Measurements from ENCODE around the gene RAB43.
"Not testable (repeated sequence)": the region's sequence is repeated elsewhere in the genome, so short reads cannot be mapped to it uniquely, and the experiment has no call there.

Gene RAB43

GRCh38 chr3:129095285-129095684 lies 26.3 kb downstream of the RAB43 start:
- DNase-seq (ENCODE audit: low read depth in 3 of 3) = no peak

DNA sequence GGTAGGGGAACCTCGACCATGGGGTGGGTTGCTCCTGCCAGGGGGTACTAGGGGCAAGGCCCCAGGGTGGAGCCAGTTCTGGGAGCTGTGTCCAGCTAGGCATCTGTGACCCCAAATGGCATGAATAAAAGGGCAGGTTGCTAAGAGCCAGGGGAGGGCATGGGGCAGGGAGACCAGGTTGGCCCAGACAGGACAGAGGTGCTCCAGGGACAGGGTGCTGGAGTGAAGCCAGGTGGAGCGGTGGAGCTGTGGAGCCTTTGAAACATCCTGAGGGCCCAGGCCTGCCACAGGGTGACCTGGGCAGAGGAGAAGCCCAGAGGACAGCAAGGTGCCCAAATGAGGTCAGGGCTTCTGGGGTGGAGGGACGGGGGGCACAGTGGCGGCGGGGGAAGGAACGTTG lies 33.3 kb downstream of the RAB43 start:
- DNase-seq (ENCODE audit: low read depth in 3 of 3) = not testable (repeated sequence)

DNA sequence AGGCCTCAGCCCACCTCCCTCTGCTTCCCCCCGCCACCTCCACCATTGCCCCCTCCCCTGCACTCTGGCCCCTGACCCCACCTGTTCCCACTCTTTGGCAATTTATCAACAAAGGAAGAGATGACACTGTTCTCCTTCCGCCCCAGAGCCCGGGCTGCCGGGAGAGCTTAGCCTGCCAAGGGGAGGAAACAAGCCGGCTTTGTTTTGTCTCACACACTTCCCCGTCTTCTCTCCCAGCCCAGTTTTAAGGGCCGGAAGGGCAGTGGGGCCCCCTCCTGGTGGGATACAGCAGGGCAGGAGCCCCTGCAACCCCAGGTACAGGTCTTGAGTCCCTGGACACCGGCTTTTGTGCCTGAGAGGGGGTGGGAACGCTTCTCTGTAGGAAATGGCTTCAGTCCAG lies 33.7 kb downstream of the RAB43 start:
- DNase-seq (ENCODE audit: low read depth in 3 of 3) = not testable (repeated sequence)

DNA sequence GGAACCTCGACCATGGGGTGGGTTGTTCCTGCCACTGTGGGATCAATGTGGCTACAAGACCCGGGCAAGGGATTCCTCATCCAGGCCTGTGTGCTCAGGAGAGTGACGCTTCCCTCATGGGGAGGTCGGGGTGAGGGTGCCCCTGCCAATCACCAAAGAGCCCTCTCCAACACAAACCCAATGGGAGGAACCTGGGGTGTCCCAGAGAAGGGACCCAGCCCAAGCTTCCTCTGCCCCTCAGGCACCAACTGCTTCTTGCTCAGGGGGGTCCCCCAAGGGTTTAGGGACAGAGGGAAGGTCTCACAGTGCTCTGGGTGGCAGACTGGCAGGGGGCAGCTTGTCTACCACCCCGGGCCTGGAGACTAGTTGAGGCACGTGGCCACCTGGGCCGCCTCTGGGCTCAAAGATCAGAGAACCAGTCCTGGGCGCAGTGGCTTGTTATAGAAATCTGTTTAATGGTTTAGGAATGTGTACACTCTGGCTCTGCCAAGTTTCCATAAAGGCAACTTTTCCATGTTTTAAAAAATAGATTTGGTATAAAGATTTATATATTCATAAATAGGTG lies 34.4 kb downstream of the RAB43 start:
- DNase-seq (ENCODE audit: low read depth in 3 of 3) = no peak

DNA sequence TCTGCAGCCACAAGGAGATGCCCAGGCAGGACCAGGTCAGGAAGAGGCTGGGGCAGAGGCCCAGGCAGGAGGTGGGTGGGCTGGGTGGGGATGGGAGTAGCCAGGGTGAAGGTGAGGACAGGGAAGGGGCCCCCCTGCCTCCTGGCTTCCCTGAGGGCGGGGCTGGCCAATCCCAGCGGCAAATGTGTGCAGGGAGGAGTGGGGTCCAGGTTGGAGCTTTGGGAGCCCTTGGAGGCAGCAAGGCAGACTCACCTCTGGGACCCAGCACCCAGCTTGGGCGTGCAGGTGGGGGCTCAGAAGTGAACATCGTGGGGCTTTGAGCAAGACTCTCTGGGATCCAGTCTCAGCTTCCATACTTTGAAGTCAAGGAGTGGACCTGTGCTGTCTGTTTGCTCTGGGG lies 35.8 kb downstream of the RAB43 start:
- DNase-seq (ENCODE audit: low read depth in 3 of 3) = no peak

GRCh38 chr3:129085165-129085715 lies 36.4 kb downstream of the RAB43 start:
- DNase-seq (ENCODE audit: low read depth in 3 of 3) = no peak

- no peak for DNase-seq (ENCODE audit: low read depth in 3 of 3)
Measured at GRCh38 chr3:129084501-129084900, 37.1 kb downstream of the RAB43 start.

DNA sequence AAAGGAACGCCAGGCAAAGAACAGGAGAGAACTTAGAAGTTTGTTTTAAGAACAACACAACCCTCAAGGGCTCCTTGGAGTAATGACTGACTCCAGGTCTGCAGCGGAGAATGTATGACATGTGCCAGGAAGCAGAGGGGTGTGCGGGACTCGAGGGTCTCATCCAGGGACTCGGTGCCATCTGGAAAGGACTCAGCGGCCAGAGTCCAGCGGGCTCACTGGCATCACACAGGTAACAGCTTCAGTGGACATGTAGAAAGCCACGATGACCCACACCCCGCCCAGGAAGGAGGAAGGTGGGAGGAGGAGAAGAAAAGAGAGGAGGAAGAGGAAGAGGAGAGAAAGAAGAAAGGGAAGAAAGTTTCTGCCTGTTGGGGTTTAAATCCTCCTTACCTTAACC lies 39.6 kb downstream of the RAB43 start:
- DNase-seq (ENCODE audit: low read depth in 3 of 3) = no peak

DNA sequence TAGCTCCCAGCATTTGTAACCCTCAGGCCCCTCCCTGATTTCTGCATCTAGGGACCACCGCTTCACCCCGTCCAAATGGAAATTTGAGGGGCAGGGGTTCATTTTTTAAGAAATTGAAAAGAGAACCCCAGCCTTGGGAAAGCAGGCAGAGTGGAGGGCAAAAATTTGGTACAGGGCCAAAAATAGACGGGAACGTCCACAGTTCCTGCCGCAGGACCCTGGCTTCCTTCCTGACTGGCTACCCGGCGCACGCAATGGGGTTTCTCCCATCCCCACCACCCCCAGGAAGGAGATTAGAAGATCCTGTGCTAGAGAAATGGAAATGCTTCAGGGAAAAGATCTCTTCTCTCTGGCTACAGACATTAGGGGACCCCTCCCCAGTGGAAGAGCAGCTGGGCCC lies 40.1 kb downstream of the RAB43 start:
- no peak for DNase-seq (ENCODE audit: low read depth in 3 of 3)

- DNase-seq (ENCODE audit: low read depth in 3 of 3) = no peak
Measured at GRCh38 chr3:129078510-129078909, 43.1 kb downstream of the RAB43 start.

- DNase-seq (ENCODE audit: low read depth in 3 of 3) = no peak
Measured at GRCh38 chr3:129077222-129077621, 44.4 kb downstream of the RAB43 start.

- DNase-seq (ENCODE audit: low read depth in 3 of 3) = no peak
Measured at GRCh38 chr3:129070086-129070885, 51.3 kb downstream of the RAB43 start.

- not testable (repeated sequence) for DNase-seq (ENCODE audit: low read depth in 3 of 3)
Measured at GRCh38 chr3:129069313-129070085, 52.1 kb downstream of the RAB43 start.

DNA sequence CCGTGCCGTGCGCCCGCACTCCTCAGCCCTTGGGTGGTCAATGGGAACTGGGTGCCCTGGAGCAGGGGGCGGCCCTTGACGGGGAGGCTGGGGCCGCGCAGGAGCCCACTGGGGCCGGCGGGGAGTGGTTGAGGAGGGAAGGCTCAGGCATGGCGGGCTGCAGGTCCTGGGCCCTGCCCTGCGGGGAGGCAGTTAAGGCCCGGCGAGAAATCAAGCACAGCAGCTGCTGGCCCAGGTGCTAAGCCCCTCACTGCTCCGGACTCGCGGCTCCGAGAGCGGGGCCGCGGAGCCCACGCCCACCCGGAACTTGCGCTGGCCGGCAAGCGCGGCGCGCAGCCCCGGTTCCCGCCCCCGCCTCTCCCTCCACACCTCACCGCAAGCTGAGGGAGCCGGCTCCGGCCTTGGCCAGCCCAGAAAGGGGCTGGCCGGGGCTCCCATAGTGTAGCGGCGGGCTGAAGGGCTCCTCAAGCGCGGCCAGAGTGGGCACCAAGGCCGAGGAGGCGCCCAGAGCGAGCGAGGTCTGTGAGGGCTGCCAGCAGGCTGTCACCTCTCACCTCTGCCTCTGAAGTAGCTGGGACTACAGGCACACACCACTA lies 53.2 kb downstream of the RAB43 start:
- DNase-seq (ENCODE audit: low read depth in 3 of 3) = no peak

DNA sequence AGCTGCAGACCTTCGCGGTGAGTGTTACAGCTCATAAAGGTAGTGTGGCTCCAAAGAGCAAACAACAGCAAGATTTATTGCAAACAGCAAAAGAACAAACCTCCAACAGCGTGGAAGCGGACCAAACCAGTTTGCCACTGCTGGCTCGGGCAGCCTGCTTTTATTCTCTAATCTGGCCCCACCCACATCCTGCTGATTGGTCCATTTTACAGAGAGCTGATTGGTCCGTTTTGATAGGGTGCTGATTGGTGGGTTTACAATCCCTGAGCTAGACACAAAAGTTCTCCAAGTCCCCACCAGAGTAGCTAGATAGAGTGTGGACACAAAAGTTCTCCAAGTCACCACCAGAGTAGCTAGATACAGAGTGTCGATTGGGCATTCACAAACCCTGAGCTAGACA lies 53.9 kb downstream of the RAB43 start:
- not testable (repeated sequence) for DNase-seq (ENCODE audit: low read depth in 3 of 3)

GRCh38 chr3:129065720-129066073 lies 55.9 kb downstream of the RAB43 start:
- no peak for DNase-seq (ENCODE audit: low read depth in 3 of 3)

- no peak for DNase-seq (ENCODE audit: low read depth in 3 of 3)
Measured at GRCh38 chr3:129065016-129065719, 56.4 kb downstream of the RAB43 start.

DNA sequence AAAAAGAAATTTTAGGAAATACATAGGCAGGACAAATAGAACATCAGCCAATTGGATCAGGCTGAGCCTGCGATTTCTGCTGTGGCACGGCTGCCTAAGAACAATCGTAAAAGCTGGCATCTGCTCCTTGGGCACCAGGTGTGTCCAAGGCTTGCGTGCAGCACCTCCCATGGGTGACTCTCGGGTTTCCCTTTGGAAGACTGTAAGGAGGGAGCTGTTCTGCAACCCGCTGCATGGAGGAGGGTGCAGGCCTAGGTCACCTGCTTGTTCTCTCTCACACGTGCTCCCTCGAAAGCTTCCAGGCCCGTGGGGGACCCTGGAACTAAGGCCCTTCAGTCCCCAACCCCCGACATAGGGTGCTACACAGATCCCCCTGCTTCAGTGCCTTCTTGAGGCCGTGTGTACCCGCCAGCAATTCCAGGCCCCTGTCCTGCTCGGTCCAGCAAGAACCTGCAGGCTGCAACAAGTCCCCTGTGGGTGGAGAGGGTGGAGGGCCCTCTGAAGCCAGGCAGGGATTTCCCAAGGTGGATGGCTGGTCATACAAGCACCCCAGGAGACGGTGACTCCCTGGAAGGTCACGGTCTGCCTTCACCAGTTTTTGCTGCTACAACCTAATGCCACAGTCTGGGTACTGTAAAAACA lies 57.6 kb downstream of the RAB43 start:
- no peak for DNase-seq (ENCODE audit: low read depth in 3 of 3)

GRCh38 chr3:129063091-129063640 lies 58.4 kb downstream of the RAB43 start:
- DNase-seq (ENCODE audit: low read depth in 3 of 3) = no peak

GRCh38 chr3:129061888-129062834 lies 59.4 kb downstream of the RAB43 start:
- DNase-seq (ENCODE audit: low read depth in 3 of 3) = no peak
